HFF-Myc (cell line): ENCODE measurements around the gene C6.

ENCODE experiments used
- DNase-seq: peaks from one replicate; pipeline ENCODE4 v3.0.0-alpha.2; 2011; ENCODE audit warnings: low read depth; ENCODE audit errors: extremely low read depth
- H3K4me3 ChIP-seq: replicated peaks from 2 replicates; pipeline ENCODE4 v1.5.1; 2011; ENCODE audit warnings: low read depth, mild to moderate bottlenecking, control low read depth, low read length
- TF ChIP-seq, protein P1 (sequence below): IDR thresholded peaks from 2 replicates; pipeline ENCODE4 v1.5.1; 2012; ENCODE audit warnings: mild to moderate bottlenecking, low read depth, low read length, control low read depth; ENCODE audit errors: missing control alignments

The C6 gene

DNA sequence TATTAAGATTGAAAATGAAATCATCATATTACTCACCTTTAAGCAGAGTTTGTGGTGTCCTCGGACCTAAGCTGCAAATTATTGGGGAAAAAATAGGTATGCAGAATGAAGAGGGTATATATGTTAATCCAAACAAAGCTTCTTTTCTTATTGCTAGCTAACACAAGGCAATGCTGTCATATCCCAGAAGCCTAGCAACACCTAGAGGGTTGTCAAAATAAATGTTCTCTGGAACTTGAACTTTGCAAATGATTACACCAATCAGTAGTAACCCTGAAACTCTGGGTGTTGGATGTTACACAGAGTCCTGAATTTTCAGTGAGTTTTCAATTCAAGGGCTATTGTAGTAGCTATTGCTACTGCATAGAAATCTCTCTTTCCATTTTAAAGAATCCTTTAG is at the start of gene C6:
TSS of gene C6 (minus strand) at position 193 of the 400 bp plus-strand sequence. CDS start 10,302 bp downstream, outside the sequence.
- DNase-seq: no peak
- TF ChIP-seq, protein P1, sequence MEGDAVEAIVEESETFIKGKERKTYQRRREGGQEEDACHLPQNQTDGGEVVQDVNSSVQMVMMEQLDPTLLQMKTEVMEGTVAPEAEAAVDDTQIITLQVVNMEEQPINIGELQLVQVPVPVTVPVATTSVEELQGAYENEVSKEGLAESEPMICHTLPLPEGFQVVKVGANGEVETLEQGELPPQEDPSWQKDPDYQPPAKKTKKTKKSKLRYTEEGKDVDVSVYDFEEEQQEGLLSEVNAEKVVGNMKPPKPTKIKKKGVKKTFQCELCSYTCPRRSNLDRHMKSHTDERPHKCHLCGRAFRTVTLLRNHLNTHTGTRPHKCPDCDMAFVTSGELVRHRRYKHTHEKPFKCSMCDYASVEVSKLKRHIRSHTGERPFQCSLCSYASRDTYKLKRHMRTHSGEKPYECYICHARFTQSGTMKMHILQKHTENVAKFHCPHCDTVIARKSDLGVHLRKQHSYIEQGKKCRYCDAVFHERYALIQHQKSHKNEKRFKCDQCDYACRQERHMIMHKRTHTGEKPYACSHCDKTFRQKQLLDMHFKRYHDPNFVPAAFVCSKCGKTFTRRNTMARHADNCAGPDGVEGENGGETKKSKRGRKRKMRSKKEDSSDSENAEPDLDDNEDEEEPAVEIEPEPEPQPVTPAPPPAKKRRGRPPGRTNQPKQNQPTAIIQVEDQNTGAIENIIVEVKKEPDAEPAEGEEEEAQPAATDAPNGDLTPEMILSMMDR: no peak
- no peak within 1 kb of the TSS for H3K4me3 ChIP-seq

DNA sequence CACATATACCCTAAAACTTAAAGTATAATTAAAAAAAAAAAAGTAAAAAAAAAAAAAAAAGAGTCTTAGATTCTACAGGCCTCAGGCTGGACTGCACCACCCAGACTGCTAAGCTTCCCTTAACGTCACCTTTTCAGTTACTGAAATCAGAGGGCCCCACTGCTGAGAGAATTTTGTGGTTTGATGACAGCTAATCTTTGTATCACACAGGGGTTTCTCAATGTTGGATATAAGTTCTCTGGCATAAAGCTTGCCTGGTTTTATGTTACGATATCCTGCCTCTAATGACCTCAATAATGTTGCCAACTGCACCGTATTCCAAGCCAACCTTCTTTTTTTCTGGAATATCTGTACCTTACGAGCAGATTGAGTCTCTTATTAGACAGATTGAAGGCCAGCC is 43.1 kb upstream of the C6 start:
- H3K4me3 ChIP-seq: no peak overlapping the region
- no peak for DNase-seq
- TF ChIP-seq, protein P1: no peak

DNA sequence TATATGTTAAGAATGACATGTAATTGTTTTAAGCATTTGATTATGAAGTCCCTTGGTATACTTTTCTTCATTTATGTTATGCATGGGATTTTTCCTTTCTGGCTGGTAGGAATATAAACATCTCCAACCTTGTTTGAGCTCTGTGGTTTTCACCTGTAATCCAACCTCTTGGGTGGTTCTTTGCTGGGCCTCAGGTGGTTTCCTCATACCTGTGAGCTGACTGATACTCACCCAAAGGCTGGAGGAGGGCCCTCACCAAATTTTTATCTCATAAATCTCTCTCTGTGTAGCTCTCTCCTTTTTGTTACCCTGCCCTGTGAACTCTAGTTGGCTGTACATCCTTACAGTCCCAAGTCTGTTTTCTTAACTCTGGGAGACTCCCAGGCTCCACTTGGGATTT is 39.8 kb upstream of the C6 start:
- DNase-seq: no peak
- TF ChIP-seq, protein P1: no peak
- no peak overlapping the region for H3K4me3 ChIP-seq

DNA sequence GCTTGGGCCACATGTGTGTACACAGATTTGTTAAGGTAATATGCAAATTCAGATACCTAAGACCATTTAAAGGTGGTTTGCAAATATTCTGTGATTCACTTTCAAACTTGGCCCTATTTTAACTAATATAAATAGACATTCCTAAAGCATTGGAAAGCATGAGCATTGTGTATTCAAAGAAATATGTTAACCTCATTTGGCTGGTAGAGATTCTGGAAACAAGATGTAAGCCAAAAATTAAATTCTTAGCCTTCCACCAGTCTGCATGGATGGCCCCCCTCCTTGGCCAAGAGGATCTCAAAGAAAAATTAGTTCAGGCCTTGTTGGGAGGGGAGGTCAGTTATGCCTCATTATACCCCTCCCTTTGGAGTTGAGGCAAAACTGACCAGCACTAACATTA is 38.7 kb upstream of the C6 start:
- DNase-seq: no peak

DNA sequence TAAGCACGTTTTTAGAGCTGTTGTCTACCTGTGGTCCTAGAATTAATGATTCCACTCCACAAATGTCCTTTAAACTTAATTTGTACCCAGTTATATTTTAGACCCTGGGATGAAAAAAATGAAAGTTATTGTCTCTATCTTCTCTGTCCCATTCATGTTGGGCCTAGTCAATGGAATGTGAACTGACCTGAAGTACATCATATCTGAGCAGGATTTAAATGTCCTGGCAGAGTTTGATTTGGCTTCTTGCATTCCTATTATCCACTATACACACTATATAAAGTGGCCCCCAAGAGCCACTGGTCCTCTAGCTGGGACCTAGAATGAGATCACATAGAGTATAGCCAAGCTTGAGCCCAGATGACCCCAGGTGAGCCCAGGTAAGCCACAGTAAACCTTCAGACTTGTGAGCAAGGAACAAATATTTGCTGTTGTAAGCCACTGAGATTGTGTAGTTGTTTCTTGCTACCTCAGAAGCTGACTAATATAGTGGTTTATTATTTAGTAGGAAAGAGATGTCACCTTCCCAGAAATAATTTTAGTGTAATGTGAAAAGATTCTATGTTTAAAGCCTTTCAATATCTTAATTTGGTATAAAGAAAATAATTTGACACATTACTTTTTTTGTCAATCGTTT is 37.1 kb upstream of the C6 start:
- TF ChIP-seq, protein P1: no peak
- no peak for DNase-seq
- H3K4me3 ChIP-seq: no peak overlapping the region

More for the DNA sequence above, 38.7 kb upstream of the C6 start:
- no peak overlapping the region for H3K4me3 ChIP-seq
- TF ChIP-seq, protein P1: no peak

DNA sequence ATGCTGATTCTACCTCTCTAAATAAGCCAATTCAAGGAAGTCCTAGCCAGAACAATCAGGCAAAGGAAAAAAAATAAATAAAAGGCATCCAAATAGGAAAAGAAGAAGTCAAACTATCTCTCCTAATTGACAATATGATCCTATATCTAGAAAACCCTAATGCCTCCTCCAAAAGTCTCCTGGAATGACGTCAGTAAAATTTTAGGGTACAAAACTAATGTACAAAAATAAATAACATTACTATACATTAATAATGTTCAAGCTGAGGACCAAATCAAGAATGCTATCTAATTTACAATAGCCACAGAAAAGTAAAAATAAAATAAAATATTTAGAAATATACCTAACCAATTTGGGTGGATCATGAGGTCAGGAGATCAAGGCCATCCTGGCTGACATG is 33.8 kb upstream of the C6 start:
- TF ChIP-seq, protein P1: no peak
- DNase-seq: no peak
- H3K4me3 ChIP-seq: no peak overlapping the region

DNA sequence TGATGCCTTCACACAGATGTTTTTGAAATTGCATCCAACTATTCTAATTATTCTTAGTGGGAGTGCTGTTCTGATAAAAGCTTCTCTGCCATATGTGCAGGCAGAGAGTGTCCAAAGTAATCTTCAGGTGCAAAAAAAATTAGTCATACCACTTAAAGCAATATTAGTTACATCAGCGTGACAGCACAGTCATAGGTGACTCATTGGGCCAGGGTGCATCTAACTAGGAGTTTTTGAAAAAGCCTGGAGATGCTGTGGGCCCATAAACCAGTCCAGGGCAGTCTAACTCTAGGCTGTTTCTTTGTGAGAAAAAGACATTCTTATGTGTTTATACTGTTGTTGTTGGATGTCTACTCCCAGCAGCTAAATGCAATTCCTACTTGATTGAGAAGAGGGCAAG is 33.0 kb upstream of the C6 start:
- DNase-seq: peak; percentile 9
- TF ChIP-seq, protein P1: no peak

More for the DNA sequence above, 33.0 kb upstream of the C6 start:
- H3K4me3 ChIP-seq: no peak overlapping the region
